MM.1S (cell line): ENCODE measurements around the gene C12orf75.

Experiments
- EZH2 ChIP-seq: fragments of 300-600 bp; sonication (generic); optimal IDR thresholded peaks from 2 replicates; pipeline ENCODE3; 2017; ENCODE audit warnings: low read depth, mild to moderate bottlenecking, antibody characterized with exemption, low read length, mixed read lengths
- EZH2phosphoT487 ChIP-seq: fragments of 300-600 bp; sonication (generic); IDR thresholded peaks from 2 replicates; pipeline ENCODE4 v1.6.1; 2018; ENCODE audit warnings: antibody characterized with exemption, low read length
- TF ChIP-seq, protein P1 (sequence below): fragments of 300-600 bp; sonication (generic); IDR thresholded peaks from 2 replicates; pipeline ENCODE4 v1.5.1; 2016; ENCODE audit warnings: antibody characterized with exemption, low read length, mixed read lengths

DNA sequence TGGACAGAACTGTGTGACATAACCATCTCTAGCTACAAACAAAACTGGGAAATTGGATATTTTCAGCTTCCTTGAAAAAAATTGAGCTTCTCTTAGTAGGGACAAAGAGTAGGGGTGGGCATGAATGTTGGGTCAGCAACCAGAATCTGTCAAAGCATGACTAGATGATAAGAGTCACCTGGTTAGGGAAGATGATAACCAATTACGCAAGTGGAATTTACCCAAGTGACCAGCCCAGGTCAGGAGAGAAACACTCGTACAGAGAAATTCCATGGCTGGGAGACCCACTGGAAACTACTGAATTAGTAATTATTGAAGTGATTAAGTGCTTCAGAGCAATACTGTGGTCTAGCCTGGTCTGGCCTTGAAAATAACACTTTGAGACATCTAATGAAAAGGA is 36.3 kb upstream of the C12orf75 start:
- TF ChIP-seq, protein P1, sequence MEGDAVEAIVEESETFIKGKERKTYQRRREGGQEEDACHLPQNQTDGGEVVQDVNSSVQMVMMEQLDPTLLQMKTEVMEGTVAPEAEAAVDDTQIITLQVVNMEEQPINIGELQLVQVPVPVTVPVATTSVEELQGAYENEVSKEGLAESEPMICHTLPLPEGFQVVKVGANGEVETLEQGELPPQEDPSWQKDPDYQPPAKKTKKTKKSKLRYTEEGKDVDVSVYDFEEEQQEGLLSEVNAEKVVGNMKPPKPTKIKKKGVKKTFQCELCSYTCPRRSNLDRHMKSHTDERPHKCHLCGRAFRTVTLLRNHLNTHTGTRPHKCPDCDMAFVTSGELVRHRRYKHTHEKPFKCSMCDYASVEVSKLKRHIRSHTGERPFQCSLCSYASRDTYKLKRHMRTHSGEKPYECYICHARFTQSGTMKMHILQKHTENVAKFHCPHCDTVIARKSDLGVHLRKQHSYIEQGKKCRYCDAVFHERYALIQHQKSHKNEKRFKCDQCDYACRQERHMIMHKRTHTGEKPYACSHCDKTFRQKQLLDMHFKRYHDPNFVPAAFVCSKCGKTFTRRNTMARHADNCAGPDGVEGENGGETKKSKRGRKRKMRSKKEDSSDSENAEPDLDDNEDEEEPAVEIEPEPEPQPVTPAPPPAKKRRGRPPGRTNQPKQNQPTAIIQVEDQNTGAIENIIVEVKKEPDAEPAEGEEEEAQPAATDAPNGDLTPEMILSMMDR: no peak
- TF ChIP-seq EZH2 (no peak), EZH2phosphoT487 (no peak)
